Activated B cell treated with CpG ODN at 0.5 μM for 24 hours (primary cell): ENCODE measurements around the gene LDB2. TPM values are rescaled to one million over a fixed set of nuclear protein-coding genes. Genes with fewer than 3 reads are reported as not detected.

Experiments used
- ATAC-seq: fragments of 200-7000 bp; cut with Tn5 transposase; one replicate; pipeline ENCODE4 v1.10.0; 2021; ENCODE audit warnings: low read depth, mild to moderate bottlenecking, moderate library complexity
- CTCF ChIA-PET: fragments of 350-600 bp; sonication (Branson Sonifier 250); formaldehyde crosslinking; loops from one replicate; lab custom pipeline; 2021; ENCODE audit warnings: antibody characterized with exemption; lab: Charles Lee
- POLR2A ChIA-PET: fragments of 350-600 bp; sonication (Branson Sonifier 250); formaldehyde crosslinking; loops from one replicate; lab custom pipeline; 2021; ENCODE audit warnings: antibody characterized with exemption; lab: Charles Lee
- DNase-seq: peaks from one replicate; pipeline ENCODE4 v3.0.0; 2022
- H3K27ac Mint-ChIP-seq: one replicate; pipeline ENCODE4 v1.8.0; 2020; ENCODE audit warnings: mixed read lengths
- H3K27me3 Mint-ChIP-seq: one replicate; pipeline ENCODE4 v1.8.0; 2021; ENCODE audit warnings: mixed read lengths
- H3K36me3 Mint-ChIP-seq: one replicate; pipeline ENCODE4 v1.8.0; 2021; ENCODE audit warnings: low read depth, mixed read lengths
- H3K4me1 Mint-ChIP-seq: one replicate; pipeline ENCODE4 v1.8.0; 2021; ENCODE audit warnings: mixed read lengths
- H3K4me3 Mint-ChIP-seq: one replicate; pipeline ENCODE4 v1.8.0; 2020; ENCODE audit warnings: mild to moderate bottlenecking, mixed read lengths
- H3K9me3 Mint-ChIP-seq: one replicate; pipeline ENCODE4 v1.8.0; 2020; ENCODE audit warnings: mixed read lengths
- intact Hi-C: fragments of 100-400 bp; cut with micrococcal nuclease; formaldehyde crosslinking; loops from one replicate; pipeline ENCODE4 v1.15.1; 2024
- total RNA-seq: library from RNA; stranded (reverse); gene quantifications from 2 replicates; pipeline ENCODE4 v1.2.3, GENCODE V29; 2022
- TF ChIP-seq, protein P1 (sequence below): fragments of 200-600 bp; IDR thresholded peaks from one replicate; pipeline ENCODE4 v1.8.0; 2022; ENCODE audit warnings: antibody characterized with exemption, mild to moderate bottlenecking

LDB2 gene
- total RNA-seq, 1 donor from 2014 or later = not detected

DNA sequence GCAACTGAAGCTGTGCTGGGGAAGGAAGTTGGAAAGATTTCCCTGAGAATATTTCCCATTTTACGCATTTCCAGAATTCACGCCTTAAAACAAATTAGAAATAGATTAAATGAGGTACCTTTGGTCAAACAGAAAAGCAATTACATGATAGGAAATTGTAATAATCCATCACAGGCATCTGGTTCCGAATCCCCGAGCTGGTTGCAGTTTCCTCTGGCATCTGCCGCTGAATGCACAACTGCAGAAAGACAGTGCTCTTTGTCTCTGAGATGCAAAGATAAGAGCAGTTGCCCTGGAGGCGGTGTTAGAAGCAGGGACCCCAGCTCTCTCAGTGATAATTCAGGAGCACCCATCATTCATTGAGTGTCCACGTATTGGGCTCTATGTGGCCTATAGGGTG, 224.4 kb downstream of the LDB2 start:
- Mint-ChIP-seq H3K36me3 (no peaks in the 10 kb centered on the region), H3K27ac (no peak overlapping the region), H3K4me3 (no peak overlapping the region), H3K4me1 (no peaks in the 10 kb centered on the region), H3K27me3 (no peaks in the 10 kb centered on the region), H3K9me3 (no peaks in the 10 kb centered on the region)
- intact Hi-C loops = no loop called here
- DNase-seq (no peak), ATAC-seq (no peak)
- CTCF ChIA-PET = no interaction called here
- POLR2A ChIA-PET = no interaction called here
- TF ChIP-seq, protein P1, sequence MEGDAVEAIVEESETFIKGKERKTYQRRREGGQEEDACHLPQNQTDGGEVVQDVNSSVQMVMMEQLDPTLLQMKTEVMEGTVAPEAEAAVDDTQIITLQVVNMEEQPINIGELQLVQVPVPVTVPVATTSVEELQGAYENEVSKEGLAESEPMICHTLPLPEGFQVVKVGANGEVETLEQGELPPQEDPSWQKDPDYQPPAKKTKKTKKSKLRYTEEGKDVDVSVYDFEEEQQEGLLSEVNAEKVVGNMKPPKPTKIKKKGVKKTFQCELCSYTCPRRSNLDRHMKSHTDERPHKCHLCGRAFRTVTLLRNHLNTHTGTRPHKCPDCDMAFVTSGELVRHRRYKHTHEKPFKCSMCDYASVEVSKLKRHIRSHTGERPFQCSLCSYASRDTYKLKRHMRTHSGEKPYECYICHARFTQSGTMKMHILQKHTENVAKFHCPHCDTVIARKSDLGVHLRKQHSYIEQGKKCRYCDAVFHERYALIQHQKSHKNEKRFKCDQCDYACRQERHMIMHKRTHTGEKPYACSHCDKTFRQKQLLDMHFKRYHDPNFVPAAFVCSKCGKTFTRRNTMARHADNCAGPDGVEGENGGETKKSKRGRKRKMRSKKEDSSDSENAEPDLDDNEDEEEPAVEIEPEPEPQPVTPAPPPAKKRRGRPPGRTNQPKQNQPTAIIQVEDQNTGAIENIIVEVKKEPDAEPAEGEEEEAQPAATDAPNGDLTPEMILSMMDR = no peak

DNA sequence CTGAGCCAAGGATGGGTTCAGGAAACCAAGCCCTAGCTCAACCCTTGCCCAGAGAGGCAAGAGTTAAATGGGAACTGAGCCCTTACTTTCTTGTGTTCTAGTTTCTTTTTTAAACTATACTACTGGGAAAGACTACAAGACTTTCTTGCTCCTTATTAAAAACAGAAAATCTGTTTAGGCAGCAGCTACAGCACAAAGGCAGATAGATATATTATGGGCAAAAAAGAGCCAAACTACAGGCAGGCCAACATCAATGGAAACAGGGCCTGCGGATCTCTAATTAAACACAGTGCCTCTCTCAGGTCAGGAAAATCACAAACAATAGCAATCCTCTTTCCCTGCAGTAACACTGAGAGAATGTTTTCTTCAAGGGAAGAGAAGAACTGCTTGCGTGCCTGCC, 226.0 kb downstream of the LDB2 start:
- Mint-ChIP-seq H3K27me3 (no peaks in the 10 kb centered on the region), H3K27ac (no peak overlapping the region), H3K9me3 (no peaks in the 10 kb centered on the region), H3K36me3 (no peaks in the 10 kb centered on the region), H3K4me1 (no peaks in the 10 kb centered on the region), H3K4me3 (no peak overlapping the region)
- intact Hi-C loops = no loop called here
- TF ChIP-seq, protein P1 = no peak
- DNase-seq = no peak
- no peak for ATAC-seq
- POLR2A ChIA-PET = no interaction called here
- CTCF ChIA-PET = no interaction called here

DNA sequence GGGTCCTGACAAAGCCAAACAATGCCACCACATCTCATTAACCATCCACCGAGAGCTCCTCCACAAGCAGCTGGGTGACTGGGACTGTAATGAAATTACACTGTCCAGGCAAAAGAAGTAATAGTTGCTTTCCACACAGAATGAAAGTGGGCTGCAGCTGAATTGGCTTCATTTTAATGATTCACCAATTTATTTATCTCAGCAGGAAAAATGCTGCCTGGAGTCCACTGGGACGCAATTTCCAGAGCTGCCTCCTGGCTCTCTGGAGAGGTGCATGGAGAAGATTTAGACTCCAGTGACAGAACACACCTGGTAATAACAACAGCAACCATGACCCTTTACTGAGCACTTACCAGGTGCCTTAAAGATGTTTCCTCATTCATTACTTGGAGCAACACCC, 226.7 kb downstream of the LDB2 start:
- ChIA-PET POLR2A (no interaction called here), CTCF (no interaction called here)
- ATAC-seq (no peak), DNase-seq (no peak)
- no peak overlapping the region for H3K4me3 Mint-ChIP-seq
- H3K27ac Mint-ChIP-seq = no peak overlapping the region
- no peaks in the 10 kb centered on the region for H3K36me3 Mint-ChIP-seq
- TF ChIP-seq, protein P1 = no peak
- no peaks in the 10 kb centered on the region for H3K4me1 Mint-ChIP-seq
- intact Hi-C loops = no loop called here
- no peaks in the 10 kb centered on the region for H3K27me3 Mint-ChIP-seq
- no peaks in the 10 kb centered on the region for H3K9me3 Mint-ChIP-seq

DNA sequence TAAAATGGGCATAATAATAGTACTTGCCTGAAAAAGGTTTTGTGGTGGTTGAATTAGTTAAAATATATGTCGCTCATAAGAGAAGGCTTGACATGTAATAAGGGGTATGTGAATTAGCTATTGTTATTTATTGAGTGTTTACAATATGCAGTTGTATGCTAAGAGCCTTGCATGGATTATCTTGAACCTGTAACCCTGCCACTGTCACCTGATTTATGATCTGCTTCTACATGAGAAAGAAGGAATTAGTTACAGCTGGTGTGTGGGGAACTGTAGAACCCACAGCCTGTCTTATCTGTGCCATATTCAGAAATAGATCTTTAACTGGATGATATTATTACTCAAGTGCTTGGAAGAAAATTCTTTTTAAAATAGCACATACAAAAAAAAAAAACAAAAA, 227.7 kb downstream of the LDB2 start:
- Mint-ChIP-seq H3K4me3 (no peak overlapping the region), H3K27ac (no peak overlapping the region), H3K36me3 (no peaks in the 10 kb centered on the region), H3K4me1 (no peaks in the 10 kb centered on the region), H3K9me3 (no peaks in the 10 kb centered on the region), H3K27me3 (no peaks in the 10 kb centered on the region)
- no peak for DNase-seq
- POLR2A ChIA-PET = no interaction called here
- ATAC-seq = no peak
- TF ChIP-seq, protein P1 = no peak
- intact Hi-C loops = no loop called here
- CTCF ChIA-PET = no interaction called here

DNA sequence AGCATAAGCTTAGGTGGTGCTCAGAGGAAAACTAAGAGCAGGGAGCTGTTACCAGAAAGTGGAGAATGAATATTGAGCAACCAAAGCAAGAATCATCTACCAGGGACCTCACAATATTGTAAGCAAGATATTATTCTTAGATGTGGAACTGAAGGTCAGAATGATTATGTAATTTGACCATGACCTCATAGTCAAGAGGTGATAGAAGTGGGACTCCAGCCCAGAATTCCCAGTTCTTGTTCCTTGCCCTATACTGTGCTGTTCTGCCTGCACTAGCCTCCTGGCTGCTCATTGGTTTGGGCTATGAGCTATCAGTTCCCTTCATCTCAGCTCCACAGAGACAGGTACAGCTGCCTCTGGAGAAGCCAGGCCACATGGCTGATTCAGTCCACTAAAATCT, 229.4 kb downstream of the LDB2 start:
- ATAC-seq (no peak), DNase-seq (no peak)
- intact Hi-C loops = no loop called here
- H3K36me3 Mint-ChIP-seq = no peaks in the 10 kb centered on the region
- H3K4me1 Mint-ChIP-seq = no peaks in the 10 kb centered on the region
- no peaks in the 10 kb centered on the region for H3K27me3 Mint-ChIP-seq
- no peak overlapping the region for H3K27ac Mint-ChIP-seq
- no peaks in the 10 kb centered on the region for H3K9me3 Mint-ChIP-seq
- POLR2A ChIA-PET = no interaction called here
- TF ChIP-seq, protein P1 = no peak
- CTCF ChIA-PET = no interaction called here
- no peak overlapping the region for H3K4me3 Mint-ChIP-seq
